Stimulated activated CD4-positive, alpha-beta T cell treated with anti-CD3 and anti-CD28 coated beads, Interleukin-2, amount 100 ng/mL, for 4 hours (primary cell): Measurements from ENCODE around the gene SBNO1.
"Not testable (repeated sequence)": the region's sequence is repeated elsewhere in the genome, so short reads cannot be mapped to it uniquely, and the experiment has no call there.

ENCODE experiments used
- DNase-seq: peaks from one replicate; pipeline ENCODE4 v3.0.0-alpha.2; 2020; ENCODE audit warnings: low read depth

SBNO1 gene

DNA sequence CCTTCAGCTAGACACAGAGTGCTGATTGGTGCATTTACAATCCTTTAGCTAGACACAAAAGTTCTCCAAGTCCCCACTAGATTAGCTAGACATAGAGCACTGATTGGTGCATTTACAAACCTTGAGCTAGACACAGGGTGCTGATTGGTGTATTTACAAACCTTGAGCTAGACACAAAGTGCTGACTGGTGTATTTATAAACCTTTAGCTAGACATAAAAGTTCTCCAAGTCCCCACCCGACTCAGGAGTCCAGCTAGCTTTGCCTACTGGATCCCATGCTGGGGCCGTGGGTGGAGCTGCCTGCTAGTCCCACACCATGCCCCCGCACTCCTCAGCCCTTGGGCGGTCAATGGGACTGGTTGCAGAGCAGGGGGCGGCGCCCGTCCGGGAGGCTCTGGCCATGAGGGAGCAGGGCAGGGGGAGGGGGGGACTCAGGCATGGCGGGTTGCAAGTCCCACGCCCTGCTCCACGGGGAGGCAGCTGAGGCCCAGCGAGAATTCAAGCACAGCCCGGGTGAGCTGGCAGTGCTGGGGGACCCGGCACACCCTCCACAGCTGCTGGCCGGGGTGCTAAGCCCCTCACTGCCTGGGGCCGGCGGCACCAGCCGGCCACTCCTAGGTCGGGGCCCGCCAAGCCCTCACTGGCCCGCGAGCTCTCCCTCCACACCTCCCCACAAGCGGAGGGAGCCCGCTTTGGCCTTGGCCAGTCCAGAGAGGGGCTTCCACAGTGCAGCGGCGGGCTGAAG is 115.5 kb downstream of the SBNO1 start:
- DNase-seq: not testable (repeated sequence)

DNA sequence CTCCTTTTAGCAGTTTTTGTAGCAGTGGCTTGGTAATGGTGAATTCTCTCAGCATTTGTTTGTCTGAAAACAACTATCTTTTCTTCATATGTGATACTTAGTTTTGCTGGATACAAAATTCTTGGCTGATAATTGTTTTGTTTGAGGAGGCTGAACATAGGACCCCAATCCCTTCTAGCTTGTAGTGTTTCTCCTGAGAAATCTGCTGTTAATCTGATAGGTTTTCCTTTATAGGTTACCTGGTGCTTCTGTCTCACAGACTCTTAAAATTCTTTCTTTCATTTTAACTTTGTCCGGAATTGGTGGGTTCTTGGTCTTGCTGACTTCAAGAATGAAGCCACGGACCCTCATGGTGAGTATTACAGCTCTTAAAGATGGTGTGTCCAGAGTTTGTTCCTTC is 116.5 kb downstream of the SBNO1 start:
- not testable (repeated sequence) for DNase-seq

DNA sequence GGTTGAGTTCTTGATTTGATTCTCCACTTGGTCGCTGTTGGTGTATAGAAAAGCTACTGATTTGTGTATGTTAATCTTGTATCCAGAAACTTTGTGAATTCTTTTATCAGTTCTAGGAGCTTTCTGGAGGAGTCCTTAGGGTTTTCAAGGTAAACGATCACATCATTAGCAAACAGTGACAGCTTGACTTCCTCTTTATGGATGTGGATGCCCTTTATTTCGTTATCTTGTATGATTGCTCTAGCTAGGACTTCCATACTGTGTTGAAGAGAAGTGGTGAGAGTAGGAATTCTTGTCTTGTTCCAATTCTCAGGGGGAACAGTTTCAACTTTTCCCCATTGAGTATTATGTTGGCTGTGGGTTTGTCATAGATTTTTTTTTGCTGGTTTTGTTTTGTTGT is 119.0 kb downstream of the SBNO1 start:
- DNase-seq: no peak

- no peak for DNase-seq
Observed at GRCh38 chr12:123243671-123244262, 120.9 kb downstream of the SBNO1 start.

DNA sequence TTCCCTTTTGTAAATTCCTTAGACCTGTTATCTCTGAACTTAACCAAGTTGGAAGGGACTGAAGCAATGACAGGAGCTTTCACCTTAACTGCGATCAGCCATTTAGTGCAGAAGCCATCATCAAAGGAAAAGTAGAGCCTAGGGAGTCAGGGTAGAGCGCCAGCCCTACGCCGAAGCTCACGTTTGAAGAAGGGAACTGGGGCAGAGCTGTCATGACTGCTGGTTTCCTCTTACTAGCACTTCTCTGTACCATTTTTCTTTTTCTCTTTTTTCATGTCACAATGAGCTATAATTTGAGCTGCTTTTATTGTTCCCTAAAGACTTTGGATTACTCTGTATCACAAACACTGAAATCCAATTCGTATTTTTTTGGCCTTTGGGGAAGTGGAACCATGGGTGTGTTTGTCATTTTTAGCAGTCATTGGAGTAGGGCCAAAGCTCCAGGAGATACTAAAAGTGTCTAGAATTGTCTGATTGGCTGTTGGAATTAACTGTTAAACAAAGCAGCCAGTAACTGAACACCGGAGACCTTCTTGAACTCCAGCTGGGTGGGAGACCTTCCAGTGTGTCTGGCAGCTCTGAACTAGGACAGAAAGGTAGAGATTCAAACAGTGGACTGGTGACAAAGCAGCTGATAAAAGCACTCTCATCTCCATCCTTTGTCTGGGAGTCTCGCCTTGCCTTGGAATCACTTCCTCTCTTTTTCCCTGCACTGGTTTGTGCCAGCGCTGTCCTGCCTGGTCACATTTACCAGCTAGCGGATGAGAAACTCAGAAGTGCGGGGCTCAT is 122.3 kb downstream of the SBNO1 start:
- no peak for DNase-seq
